ENCODE data around the gene OCRL.
A peak's percentile ranks its signal among the peaks of the same experiment; 100 is the strongest.

Gene OCRL

DNA sequence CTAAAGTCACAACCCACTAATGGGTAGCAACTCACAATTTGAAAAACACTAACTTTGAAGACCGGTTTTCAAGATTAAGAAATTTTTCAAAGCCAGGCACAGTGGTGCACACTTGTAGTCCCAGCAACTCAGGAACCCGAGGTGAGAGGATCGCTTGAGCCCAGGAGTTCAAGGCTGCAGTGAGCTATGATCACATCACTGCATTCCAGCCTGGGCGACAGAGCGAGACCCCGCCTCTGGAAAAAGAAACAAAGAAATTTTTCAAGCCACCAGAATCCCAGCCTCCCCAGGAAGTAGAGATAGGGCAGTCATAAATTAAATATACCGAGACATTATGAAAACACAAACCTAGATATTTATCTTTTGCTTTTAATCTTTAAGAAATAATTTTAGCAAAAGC, 29.7 kb upstream of the OCRL start:
- no peak for TF ChIP-seq ZFX (IDR thresholded peaks at IDR 0.05)
- TF ChIP-seq, protein P1, sequence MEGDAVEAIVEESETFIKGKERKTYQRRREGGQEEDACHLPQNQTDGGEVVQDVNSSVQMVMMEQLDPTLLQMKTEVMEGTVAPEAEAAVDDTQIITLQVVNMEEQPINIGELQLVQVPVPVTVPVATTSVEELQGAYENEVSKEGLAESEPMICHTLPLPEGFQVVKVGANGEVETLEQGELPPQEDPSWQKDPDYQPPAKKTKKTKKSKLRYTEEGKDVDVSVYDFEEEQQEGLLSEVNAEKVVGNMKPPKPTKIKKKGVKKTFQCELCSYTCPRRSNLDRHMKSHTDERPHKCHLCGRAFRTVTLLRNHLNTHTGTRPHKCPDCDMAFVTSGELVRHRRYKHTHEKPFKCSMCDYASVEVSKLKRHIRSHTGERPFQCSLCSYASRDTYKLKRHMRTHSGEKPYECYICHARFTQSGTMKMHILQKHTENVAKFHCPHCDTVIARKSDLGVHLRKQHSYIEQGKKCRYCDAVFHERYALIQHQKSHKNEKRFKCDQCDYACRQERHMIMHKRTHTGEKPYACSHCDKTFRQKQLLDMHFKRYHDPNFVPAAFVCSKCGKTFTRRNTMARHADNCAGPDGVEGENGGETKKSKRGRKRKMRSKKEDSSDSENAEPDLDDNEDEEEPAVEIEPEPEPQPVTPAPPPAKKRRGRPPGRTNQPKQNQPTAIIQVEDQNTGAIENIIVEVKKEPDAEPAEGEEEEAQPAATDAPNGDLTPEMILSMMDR (conservative IDR thresholded peaks at IDR 0.05), result no peak

DNA sequence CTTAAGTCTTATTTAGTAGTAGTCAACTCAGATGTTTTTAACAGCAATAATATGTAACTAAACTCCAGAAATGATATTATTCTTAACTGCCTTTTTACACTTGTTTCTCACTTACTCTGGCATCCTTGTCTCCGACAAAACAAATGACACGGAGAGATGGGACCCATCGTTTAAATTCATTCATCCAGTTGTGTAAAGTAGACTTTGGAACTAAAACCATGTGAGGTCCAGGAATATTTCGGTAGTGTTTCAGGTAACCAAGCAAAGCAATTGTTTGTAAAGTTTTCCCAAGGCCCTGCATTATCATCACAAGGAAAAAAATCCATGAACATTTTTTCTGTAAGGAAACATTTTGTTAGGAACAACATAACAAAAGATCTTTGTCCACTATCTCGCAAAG, 28.4 kb upstream of the OCRL start:
- no peak overlapping the region for H3K27ac ChIP-seq

More for the DNA sequence above, 29.7 kb upstream of the OCRL start:
- H3K27ac ChIP-seq, result no peak overlapping the region

DNA sequence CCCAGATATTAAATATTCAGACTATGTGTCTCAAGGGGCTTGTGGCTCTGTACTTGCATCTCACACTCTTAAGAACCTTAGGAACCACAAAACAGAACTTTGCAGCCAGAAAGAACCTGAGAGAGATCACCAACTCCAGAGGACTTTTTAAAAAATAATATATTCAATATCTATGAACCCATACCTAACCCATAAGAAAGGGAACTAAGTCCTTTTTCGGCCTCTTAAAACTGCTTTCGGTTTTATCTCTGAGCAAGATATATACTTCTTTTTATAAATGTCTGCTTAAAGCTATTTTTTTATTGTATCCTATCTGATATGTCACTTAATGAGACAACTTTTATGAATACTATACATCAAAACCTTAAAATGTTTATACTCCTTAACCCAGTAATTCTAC, 27.6 kb upstream of the OCRL start:
- H3K27ac ChIP-seq, result no peak overlapping the region
- no peak for TF ChIP-seq ZFX (IDR thresholded peaks at IDR 0.05)
- TF ChIP-seq, protein P1 (conservative IDR thresholded peaks at IDR 0.05), result no peak

More for the DNA sequence above, 28.4 kb upstream of the OCRL start:
- TF ChIP-seq, protein P1 (conservative IDR thresholded peaks at IDR 0.05), result no peak
- TF ChIP-seq ZFX (IDR thresholded peaks at IDR 0.05), result no peak

DNA sequence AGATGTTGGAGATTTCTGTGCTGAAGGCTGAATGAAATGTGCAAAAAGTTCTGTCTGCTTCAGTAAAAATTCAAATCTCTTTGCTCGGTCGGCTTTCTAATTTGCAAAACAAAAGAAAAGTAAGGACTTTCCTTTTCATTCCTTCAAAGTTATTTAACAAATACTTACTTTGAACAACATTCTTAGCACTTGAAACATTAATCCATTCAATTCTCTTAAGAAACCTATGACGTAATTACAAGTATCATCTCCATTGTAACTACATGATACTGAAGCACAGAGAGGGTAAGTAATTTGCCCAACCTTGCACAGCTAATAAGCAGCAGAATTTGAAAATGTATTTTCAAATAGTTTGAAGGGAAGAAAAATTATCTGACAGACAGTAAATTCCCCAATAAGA, 23.7 kb upstream of the OCRL start:
- TF ChIP-seq, protein P1 (conservative IDR thresholded peaks at IDR 0.05), result no peak
- TF ChIP-seq ZFX (IDR thresholded peaks at IDR 0.05), result no peak
- H3K27ac ChIP-seq, result no peak overlapping the region

DNA sequence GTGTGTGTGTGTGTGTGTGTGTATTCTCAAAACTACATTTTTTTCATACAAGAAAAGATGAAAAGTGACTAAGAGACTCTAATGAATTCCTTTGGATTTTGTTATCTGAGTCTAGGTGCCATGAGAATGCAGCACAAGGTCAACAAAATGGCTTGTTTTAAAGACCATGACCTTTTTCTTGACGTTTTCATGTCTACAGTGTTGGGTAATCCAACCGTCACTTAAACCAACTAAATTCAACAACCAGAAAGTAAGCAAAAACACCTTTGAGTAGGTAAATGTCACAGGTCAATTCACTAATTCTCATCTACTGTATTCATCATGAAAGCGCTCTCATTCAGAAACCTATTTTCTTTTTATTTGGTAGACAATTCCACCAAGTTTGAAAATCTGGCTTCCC, 19.9 kb upstream of the OCRL start:
- no peak for TF ChIP-seq ZFX (IDR thresholded peaks at IDR 0.05)
- TF ChIP-seq, protein P1 (conservative IDR thresholded peaks at IDR 0.05), result no peak
- no peak overlapping the region for H3K27ac ChIP-seq

DNA sequence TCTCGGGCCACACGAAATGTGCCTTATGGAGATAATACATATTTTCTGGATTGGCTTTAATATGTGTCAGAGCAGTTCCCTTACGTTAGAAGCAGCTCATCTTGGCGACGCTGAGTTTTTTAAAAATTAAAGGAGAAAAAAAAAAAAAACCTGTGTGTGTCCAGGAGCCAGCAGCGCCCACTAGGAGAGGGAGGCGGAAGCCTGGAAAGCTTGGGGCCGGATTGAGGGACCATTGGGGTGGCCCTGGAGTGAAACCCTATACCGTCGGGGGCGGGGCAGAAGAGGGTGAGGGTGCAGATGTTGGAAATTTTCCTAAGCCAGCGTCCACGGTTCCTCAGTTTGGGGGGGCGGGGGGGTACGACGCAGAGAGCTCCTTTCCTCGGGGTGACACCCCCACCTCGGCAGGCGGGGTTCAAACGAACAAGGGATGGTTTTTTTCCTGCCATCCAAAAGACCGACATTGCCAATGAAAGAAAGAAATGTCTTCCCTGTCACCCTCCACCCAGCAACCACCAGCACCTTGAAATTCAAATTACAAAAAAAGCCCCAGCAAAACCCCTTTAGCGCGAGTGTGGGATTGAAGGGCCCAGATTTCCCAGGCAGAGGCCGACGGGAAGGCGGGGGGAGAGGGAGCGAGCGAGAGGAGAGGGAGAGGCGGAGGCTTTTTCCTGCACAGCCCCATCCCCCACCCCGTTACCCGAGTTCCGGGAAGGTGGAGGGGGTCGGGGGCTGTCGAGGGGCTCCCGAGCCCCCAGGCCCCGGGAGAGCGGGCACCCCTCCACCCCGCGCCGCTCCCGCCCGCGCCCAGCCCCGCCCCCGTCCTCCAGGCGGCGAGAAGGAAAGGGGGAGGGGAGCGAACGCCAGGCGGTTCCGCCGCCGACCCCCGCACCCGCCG, 17.6 kb upstream of the OCRL start:
- TF ChIP-seq ZFX (IDR thresholded peaks at IDR 0.05), result 0 out of 2 replicates have a peak, but pooled peaks have one; percentile 12
- TF ChIP-seq, protein P1 (conservative IDR thresholded peaks at IDR 0.05), result no peak
- peak overlapping the region; percentile 75 for H3K27ac ChIP-seq

DNA sequence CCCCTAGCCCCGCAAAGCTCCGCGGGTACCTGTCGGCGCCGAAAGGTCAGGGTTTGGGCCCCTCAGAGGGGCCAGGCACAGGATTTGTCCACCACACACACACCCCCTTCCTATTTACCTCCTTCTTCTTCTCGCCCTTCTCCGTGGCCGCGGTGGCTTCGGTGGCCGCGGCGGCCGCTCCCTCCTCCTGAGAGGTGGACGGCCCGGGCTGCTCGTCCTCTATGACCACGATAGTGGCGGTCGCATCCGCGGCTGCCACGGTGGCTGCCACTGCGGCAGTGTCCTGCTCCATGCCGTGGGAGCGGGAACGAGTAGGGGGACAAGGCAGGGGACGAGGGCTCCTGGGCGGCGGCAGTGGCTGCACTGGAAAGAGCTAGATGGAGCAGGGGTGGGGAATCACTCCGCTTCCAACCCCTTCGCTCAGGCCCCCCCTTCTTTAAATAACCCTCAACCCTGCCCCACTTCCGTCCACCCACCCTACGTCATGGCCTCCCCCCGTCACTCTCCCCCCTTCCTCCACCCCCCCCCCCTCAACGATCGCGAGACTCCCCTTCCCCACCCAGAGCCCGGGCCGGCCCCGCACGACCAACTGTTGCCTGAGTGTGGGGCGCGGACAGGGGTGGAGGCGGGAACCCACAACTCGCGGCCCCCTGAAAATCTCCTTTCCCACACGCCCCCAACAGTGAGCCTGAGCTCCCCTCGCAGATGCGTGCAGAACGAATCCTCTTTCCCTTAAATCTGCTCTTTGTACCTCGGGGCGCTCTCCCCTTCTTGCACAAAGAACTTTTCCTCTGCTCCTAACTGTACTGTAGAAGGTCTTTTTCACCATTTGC, 16.8 kb upstream of the OCRL start, which contains the start of gene SMARCA1:
SMARCA1 (minus strand) TSS at position 412 of the 833 bp plus-strand sequence; CDS start at position 292, 120 bp downstream.
- TF ChIP-seq, protein P1 (conservative IDR thresholded peaks at IDR 0.05), result no peak
- TF ChIP-seq ZFX (IDR thresholded peaks at IDR 0.05), result no peak
- peak within 1 kb of the TSS; percentile 75 for H3K27ac ChIP-seq

Measured in C4-2B (cell line).